PFSK-1 (cell line): ENCODE measurements around the gene RBBP5.

Experiments
- POLR2AphosphoS5 ChIP-seq: IDR thresholded peaks from 2 replicates; pipeline ENCODE4 v1.6.1; 2012; ENCODE audit warnings: low read depth, mild to moderate bottlenecking, control low read depth, low read length, moderate library complexity
- REST ChIP-seq, 2 experiments: IDR thresholded peaks; 2 replicates each; pipeline versions ENCODE4 v1.6.1 to v1.8.0; 2011 to 2012; ENCODE audit warnings: low read depth in 2 of 2, low read length in 2 of 2, control low read depth in 1 of 2, inconsistent platforms in 1 of 2, mild to moderate bottlenecking in 1 of 2, moderate library complexity in 1 of 2; ENCODE audit not compliant: insufficient read depth in 1 of 2
- TAF1 ChIP-seq: IDR thresholded peaks from 2 replicates; pipeline ENCODE4 v1.6.1; 2012; ENCODE audit warnings: low read length, control low read depth, borderline replicate concordance; ENCODE audit not compliant: insufficient read depth

GRCh38 chr1:205059660-205060059 is 62.1 kb downstream of the RBBP5 start:
- no peak for TF ChIP-seq POLR2AphosphoS5
- TF ChIP-seq TAF1 = no peak
- no peak for TF ChIP-seq REST (IDR thresholded peaks at IDR 0.05; ENCODE audit: insufficient read depth in 1 of 2, low read depth in 2 of 2, low read length in 2 of 2)
